ENCODE results near the gene ECM2.

The ECM2 gene

DNA sequence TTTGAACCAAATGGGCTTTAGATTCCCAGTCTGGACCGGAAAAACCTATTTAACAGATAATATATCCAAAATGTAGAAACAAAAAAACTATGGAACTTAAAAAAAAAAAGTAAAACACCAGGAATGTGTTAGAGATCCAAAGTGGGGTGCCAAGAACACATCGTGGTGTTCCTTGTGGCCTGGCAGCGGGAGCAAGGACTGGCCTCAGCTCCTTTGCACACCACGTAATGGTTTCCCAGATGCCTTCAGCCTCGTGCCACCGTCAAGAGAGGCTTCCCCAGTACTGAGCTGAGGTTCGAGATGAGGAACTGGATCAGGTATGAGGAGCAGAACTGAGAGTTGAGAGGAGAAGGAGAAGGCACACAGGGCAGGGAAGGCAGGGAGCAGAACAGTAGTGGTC is 57.0 kb downstream of the ECM2 start:
- Histone ChIP-seq H3K9ac (ENCODE audit: low read length) (no peak overlapping the region), H2AFZ (ENCODE audit: low read length) (no peak overlapping the region), H3K27me3 (ENCODE audit: insufficient read depth, low read length) (no peaks in the 10 kb centered on the region), H3K4me3 (ENCODE audit: low read depth, low read length, poor library complexity, severe bottlenecking) (no peak overlapping the region), H4K20me1 (ENCODE audit: insufficient read depth, low read length) (no peaks in the 10 kb centered on the region), H3F3A (ENCODE audit: insufficient read depth, low read length) (no peaks in the 10 kb centered on the region), H3K9me3 (ENCODE audit: low read length) (no peaks in the 10 kb centered on the region), H3K9me2 (ENCODE audit: low read depth, low read length) (no peaks in the 10 kb centered on the region), H3K36me3 (ENCODE audit: insufficient read depth, low read length) (no peaks in the 10 kb centered on the region), H3K4me1 (ENCODE audit: insufficient read depth, low read length, severe bottlenecking) (no peaks in the 10 kb centered on the region), H3K27ac (ENCODE audit: low read depth, low read length, poor library complexity, severe bottlenecking) (no peak overlapping the region), H3K79me2 (ENCODE audit: insufficient read depth, low read length) (no peaks in the 10 kb centered on the region), H3K4me2 (ENCODE audit: low read length) (no peak overlapping the region)
- no peak for TF ChIP-seq EZH2 (IDR thresholded peaks at IDR 0.05; ENCODE audit: borderline replicate concordance, low read length)
- TF ChIP-seq, protein P1, sequence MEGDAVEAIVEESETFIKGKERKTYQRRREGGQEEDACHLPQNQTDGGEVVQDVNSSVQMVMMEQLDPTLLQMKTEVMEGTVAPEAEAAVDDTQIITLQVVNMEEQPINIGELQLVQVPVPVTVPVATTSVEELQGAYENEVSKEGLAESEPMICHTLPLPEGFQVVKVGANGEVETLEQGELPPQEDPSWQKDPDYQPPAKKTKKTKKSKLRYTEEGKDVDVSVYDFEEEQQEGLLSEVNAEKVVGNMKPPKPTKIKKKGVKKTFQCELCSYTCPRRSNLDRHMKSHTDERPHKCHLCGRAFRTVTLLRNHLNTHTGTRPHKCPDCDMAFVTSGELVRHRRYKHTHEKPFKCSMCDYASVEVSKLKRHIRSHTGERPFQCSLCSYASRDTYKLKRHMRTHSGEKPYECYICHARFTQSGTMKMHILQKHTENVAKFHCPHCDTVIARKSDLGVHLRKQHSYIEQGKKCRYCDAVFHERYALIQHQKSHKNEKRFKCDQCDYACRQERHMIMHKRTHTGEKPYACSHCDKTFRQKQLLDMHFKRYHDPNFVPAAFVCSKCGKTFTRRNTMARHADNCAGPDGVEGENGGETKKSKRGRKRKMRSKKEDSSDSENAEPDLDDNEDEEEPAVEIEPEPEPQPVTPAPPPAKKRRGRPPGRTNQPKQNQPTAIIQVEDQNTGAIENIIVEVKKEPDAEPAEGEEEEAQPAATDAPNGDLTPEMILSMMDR (IDR thresholded peaks at IDR 0.05; ENCODE audit: low read length) = no peak

DNA sequence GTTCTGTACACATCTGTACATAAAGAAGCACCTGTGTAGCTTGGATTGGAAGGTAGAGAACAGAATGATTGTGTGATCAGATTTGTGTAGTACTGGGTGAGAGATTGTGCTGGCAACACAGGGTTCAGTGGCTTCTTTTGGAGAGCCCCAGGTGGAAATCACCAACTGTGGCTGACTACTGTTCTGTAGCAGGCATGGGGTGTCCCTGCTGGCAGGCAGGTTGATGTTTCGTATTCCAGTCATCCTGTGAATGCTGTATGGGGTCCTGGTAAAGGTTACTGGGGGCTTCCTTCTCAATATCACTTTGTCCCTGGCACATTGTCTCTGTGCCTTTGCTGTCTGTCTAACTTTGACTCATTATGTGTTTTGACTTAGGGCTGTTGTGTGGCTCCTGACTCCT is 58.8 kb downstream of the ECM2 start:
- Histone ChIP-seq H3K27ac (ENCODE audit: low read depth, low read length, poor library complexity, severe bottlenecking) (no peak overlapping the region), H3K36me3 (ENCODE audit: insufficient read depth, low read length) (no peaks in the 10 kb centered on the region), H3K9me3 (ENCODE audit: low read length) (no peaks in the 10 kb centered on the region), H3K9me2 (ENCODE audit: low read depth, low read length) (no peaks in the 10 kb centered on the region), H3K79me2 (ENCODE audit: insufficient read depth, low read length) (no peaks in the 10 kb centered on the region), H3F3A (ENCODE audit: insufficient read depth, low read length) (no peaks in the 10 kb centered on the region), H2AFZ (ENCODE audit: low read length) (no peak overlapping the region), H3K27me3 (ENCODE audit: insufficient read depth, low read length) (no peaks in the 10 kb centered on the region), H3K4me2 (ENCODE audit: low read length) (no peak overlapping the region), H3K9ac (ENCODE audit: low read length) (no peak overlapping the region), H4K20me1 (ENCODE audit: insufficient read depth, low read length) (no peaks in the 10 kb centered on the region), H3K4me3 (ENCODE audit: low read depth, low read length, poor library complexity, severe bottlenecking) (no peak overlapping the region), H3K4me1 (ENCODE audit: insufficient read depth, low read length, severe bottlenecking) (no peaks in the 10 kb centered on the region)
- TF ChIP-seq, protein P1 (IDR thresholded peaks at IDR 0.05; ENCODE audit: low read length) = no peak

DNA sequence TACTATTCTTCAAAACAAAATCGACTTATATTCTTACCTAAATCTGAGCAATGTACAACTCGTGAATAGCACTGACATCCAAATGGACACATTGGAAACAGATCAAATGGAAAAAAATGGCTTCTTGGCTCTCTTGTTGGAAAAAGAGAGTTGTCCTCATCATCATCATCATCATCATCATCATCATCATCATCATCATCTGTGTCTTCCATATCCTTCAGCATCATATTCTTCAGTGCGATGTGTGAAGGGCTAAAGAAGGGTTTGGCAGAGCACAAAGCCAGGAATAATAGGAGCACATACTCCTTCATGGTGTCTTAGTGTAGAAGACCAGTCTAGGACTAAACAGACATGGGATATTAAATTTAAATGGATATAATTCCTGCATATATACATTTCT is 61.2 kb downstream of the ECM2 start:
- H3K27ac ChIP-seq (ENCODE audit: low read depth, low read length, poor library complexity, severe bottlenecking) = no peak overlapping the region
- no peaks in the 10 kb centered on the region for H3K27me3 ChIP-seq (ENCODE audit: insufficient read depth, low read length)
- no peaks in the 10 kb centered on the region for H3F3A ChIP-seq (ENCODE audit: insufficient read depth, low read length)
- H3K9ac ChIP-seq (ENCODE audit: low read length) = no peak overlapping the region
- H3K9me3 ChIP-seq (ENCODE audit: low read length) = no peaks in the 10 kb centered on the region
- H3K79me2 ChIP-seq (ENCODE audit: insufficient read depth, low read length) = no peaks in the 10 kb centered on the region
- no peaks in the 10 kb centered on the region for H4K20me1 ChIP-seq (ENCODE audit: insufficient read depth, low read length)
- no peak overlapping the region for H3K4me2 ChIP-seq (ENCODE audit: low read length)
- H2AFZ ChIP-seq (ENCODE audit: low read length) = no peak overlapping the region
- TF ChIP-seq, protein P1 (IDR thresholded peaks at IDR 0.05; ENCODE audit: low read length) = no peak
- TF ChIP-seq EZH2 (IDR thresholded peaks at IDR 0.05; ENCODE audit: borderline replicate concordance, low read length) = no peak
- H3K4me1 ChIP-seq (ENCODE audit: insufficient read depth, low read length, severe bottlenecking) = no peaks in the 10 kb centered on the region
- no peaks in the 10 kb centered on the region for H3K36me3 ChIP-seq (ENCODE audit: insufficient read depth, low read length)
- H3K4me3 ChIP-seq (ENCODE audit: low read depth, low read length, poor library complexity, severe bottlenecking) = no peak overlapping the region
- no peaks in the 10 kb centered on the region for H3K9me2 ChIP-seq (ENCODE audit: low read depth, low read length)
